NCI-H2171 treated with DMSO at 0.1 percent for 48 hours (cell line): ENCODE data around the gene CACNA2D3.
"Not testable (repeated sequence)": the region's sequence is repeated elsewhere in the genome, so short reads cannot be mapped to it uniquely, and the experiment has no call there.

Experiments used
- DNase-seq: peaks from one replicate; lab custom pipeline; 2025; lab: John Stamatoyannopoulos, UW

Gene CACNA2D3

GRCh38 chr3:54464554-54464953 lies 342.2 kb downstream of the CACNA2D3 start:
- DNase-seq, result not testable (repeated sequence)

- no peak for DNase-seq
These were observed 354.5 kb downstream of the CACNA2D3 start for GRCh38 chr3:54476891-54477290.

- DNase-seq, result no peak
These were observed 359.4 kb downstream of the CACNA2D3 start for GRCh38 chr3:54481606-54482365.

- no peak for DNase-seq
These were observed 362.0 kb downstream of the CACNA2D3 start for GRCh38 chr3:54484334-54484733.

GRCh38 chr3:54486317-54486716 lies 364.0 kb downstream of the CACNA2D3 start:
- no peak for DNase-seq

GRCh38 chr3:54488297-54488696 lies 365.9 kb downstream of the CACNA2D3 start:
- DNase-seq, result no peak

GRCh38 chr3:54494209-54494608 lies 371.9 kb downstream of the CACNA2D3 start:
- no peak for DNase-seq

GRCh38 chr3:54506603-54507002 lies 384.3 kb downstream of the CACNA2D3 start:
- no peak for DNase-seq

- no peak for DNase-seq
These were observed 385.6 kb downstream of the CACNA2D3 start for GRCh38 chr3:54507876-54508460.

GRCh38 chr3:54510506-54510905 lies 388.2 kb downstream of the CACNA2D3 start:
- peak; percentile 1 for DNase-seq

- DNase-seq, result no peak
These were observed 389.5 kb downstream of the CACNA2D3 start for GRCh38 chr3:54511766-54512365.

- no peak for DNase-seq
These were observed 391.7 kb downstream of the CACNA2D3 start for GRCh38 chr3:54514006-54514405.

- DNase-seq, result no peak
These were observed 392.1 kb downstream of the CACNA2D3 start for GRCh38 chr3:54514416-54514815.

- DNase-seq, result no peak
These were observed 393.3 kb downstream of the CACNA2D3 start for GRCh38 chr3:54515441-54516213.

GRCh38 chr3:54517424-54517823 lies 395.1 kb downstream of the CACNA2D3 start:
- DNase-seq, result no peak

GRCh38 chr3:54518011-54518675 lies 395.8 kb downstream of the CACNA2D3 start:
- DNase-seq, result no peak

- no peak for DNase-seq
These were observed 397.1 kb downstream of the CACNA2D3 start for GRCh38 chr3:54519493-54519892.

GRCh38 chr3:54520060-54520459 lies 397.7 kb downstream of the CACNA2D3 start:
- no peak for DNase-seq

GRCh38 chr3:54527521-54527920 lies 405.2 kb downstream of the CACNA2D3 start:
- no peak for DNase-seq

GRCh38 chr3:54527953-54528352 lies 405.6 kb downstream of the CACNA2D3 start:
- no peak for DNase-seq

- DNase-seq, result no peak
These were observed 406.3 kb downstream of the CACNA2D3 start for GRCh38 chr3:54528668-54529067.

GRCh38 chr3:54530091-54530490 lies 407.7 kb downstream of the CACNA2D3 start:
- no peak for DNase-seq
